ENCODE data around the gene TTLL10.

GRCh38 chr1:1170215-1171091, 3.2 kb upstream of the TTLL10 start:
- TF ChIP-seq POLR2A (IDR thresholded peaks at IDR 0.05) (no peak), CTCF (IDR thresholded peaks at IDR 0.05 in 8 of 11, conservative IDR thresholded peaks at IDR 0.05 in 3 of 11) (no peak)

Measured in spleen (tissue), 7 donors.